Measurements from ENCODE around the gene AP1G2.

AP1G2 gene

DNA sequence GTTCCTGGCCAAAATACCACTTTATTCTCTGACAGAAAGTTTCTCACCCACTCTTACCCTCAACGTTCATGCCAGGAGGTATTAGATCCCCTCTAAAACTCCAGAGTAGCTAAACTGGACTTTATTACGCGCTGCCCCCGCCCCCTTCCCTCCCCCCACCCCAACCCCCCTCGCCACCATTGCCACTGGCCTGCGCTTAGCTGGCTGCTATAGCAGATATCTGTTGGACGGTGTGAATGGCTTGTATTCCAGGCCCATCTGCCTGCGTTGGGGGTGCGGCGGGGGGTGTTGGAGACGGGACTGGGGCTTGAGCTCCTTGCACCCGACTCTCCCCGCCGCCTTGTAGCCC is 12.1 kb downstream of the AP1G2 start:
- TF ChIP-seq, protein P1, sequence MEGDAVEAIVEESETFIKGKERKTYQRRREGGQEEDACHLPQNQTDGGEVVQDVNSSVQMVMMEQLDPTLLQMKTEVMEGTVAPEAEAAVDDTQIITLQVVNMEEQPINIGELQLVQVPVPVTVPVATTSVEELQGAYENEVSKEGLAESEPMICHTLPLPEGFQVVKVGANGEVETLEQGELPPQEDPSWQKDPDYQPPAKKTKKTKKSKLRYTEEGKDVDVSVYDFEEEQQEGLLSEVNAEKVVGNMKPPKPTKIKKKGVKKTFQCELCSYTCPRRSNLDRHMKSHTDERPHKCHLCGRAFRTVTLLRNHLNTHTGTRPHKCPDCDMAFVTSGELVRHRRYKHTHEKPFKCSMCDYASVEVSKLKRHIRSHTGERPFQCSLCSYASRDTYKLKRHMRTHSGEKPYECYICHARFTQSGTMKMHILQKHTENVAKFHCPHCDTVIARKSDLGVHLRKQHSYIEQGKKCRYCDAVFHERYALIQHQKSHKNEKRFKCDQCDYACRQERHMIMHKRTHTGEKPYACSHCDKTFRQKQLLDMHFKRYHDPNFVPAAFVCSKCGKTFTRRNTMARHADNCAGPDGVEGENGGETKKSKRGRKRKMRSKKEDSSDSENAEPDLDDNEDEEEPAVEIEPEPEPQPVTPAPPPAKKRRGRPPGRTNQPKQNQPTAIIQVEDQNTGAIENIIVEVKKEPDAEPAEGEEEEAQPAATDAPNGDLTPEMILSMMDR (IDR thresholded peaks at IDR 0.05; ENCODE audit: insufficient read depth, low read depth, low read length, missing control alignments): no peak

DNA sequence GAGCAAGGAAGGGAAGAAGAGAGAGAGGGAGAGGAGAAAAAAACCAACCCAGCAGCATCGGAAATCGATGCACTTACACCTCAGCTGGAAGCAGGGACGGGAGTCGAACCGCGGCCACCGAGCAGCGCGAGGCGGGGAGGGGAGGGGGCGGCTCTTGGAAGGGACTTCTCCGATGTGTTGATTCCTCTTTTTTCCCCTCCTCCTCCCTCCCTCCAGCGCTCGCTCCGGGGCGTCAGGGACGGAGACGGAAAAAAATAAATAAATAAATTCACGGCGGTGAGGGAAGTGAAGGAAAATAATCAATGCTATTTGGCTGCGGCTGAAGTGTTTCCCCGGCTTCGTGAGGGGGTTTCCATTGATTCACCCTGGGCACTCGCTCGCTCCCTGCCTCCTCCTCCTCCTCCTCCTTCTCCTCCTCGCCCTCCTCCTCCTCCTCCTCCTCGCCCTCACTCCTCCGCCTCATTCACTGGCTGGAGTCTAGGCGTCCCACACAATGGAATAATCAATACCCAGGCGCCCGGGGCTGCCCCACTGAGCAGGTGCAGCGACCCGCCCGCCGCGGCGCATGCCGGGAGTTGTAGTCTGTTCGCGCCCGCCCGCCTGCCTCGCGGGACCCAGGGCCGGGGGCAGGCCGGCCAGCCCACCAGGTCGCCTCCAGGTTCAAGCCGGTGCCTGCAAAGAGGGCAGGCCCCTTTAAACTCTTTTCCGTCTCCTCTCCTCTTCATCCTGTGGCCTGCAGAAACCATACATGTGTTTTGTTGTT is 16.1 kb downstream of the AP1G2 start, which contains the start of gene ZFHX2:
Gene ZFHX2, minus strand, starts transcription at position 500 of the 763 bp plus-strand sequence. CDS start 16,440 bp downstream, outside the sequence.
- peak; percentile 79 for DNase-seq (ENCODE audit: low read depth)
- peak within 1 kb of the TSS; percentile 83 for H3K4me3 ChIP-seq (ENCODE audit: low read depth, low read length)
- TF ChIP-seq, protein P1 (IDR thresholded peaks at IDR 0.05; ENCODE audit: insufficient read depth, low read depth, low read length, missing control alignments): no peak

More for the DNA sequence above, 12.1 kb downstream of the AP1G2 start:
- H3K4me3 ChIP-seq (ENCODE audit: low read depth, low read length): peak overlapping the region; percentile 86
- no peak for DNase-seq (ENCODE audit: low read depth)

DNA sequence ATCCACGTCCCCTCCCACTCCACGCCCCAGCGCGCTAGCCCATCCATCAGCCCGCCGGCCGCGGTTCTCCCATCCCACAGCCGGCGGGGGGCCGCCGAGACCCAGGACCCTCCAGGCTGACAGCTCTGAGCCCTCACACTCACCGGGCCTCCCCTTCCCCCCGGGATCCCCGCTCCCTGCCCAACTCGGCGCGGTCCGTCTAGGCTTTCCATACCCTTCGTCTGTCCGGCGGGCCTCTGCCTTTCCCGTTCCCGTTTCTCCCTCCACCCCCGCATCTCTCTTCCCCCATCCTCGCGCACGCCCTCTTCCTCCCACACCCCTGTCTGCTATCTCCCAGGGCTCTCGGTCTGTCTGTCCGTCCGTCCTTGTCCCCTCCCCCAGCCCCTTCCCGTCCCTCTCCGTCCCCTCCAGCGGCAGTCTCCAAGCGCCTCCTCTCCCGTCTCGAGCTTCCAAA is 16.8 kb downstream of the AP1G2 start:
- TF ChIP-seq, protein P1 (IDR thresholded peaks at IDR 0.05; ENCODE audit: insufficient read depth, low read depth, low read length, missing control alignments): no peak
- no peak for DNase-seq (ENCODE audit: low read depth)
- peak overlapping the region; percentile 83 for H3K4me3 ChIP-seq (ENCODE audit: low read depth, low read length)

DNA sequence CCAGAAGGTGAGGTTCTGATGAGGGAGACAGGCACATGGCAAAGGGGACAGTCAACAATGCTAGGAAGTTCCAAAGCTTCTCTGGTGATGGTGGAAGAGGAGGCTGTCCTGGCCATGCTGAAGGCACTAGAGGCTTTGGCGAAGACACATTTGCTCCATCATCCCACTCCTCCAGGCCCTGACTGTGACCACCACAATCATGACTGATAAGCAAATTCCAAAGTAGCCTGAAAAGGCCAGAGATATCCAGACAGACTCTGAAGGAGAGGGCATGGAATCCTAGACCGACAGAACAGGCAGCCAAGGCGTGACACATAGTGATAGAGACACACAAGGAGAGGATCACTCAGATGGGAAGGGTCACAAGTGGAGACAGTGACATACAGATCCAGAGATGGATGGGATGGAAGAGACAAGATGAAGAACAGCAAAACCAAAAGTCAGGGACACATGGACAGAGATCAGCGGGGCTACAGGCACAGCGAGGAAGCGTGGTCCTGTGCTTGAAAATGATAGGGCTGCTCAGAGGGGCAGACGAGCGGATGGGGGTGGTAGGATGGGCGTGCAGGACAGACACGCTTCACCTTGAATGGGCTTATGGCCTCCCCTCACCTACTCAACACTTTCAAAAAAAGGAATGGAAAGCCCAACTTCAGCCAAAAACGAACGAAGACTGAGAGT is 17.3 kb downstream of the AP1G2 start:
- DNase-seq (ENCODE audit: low read depth): no peak
- peak overlapping the region; percentile 83 for H3K4me3 ChIP-seq (ENCODE audit: low read depth, low read length)

DNA sequence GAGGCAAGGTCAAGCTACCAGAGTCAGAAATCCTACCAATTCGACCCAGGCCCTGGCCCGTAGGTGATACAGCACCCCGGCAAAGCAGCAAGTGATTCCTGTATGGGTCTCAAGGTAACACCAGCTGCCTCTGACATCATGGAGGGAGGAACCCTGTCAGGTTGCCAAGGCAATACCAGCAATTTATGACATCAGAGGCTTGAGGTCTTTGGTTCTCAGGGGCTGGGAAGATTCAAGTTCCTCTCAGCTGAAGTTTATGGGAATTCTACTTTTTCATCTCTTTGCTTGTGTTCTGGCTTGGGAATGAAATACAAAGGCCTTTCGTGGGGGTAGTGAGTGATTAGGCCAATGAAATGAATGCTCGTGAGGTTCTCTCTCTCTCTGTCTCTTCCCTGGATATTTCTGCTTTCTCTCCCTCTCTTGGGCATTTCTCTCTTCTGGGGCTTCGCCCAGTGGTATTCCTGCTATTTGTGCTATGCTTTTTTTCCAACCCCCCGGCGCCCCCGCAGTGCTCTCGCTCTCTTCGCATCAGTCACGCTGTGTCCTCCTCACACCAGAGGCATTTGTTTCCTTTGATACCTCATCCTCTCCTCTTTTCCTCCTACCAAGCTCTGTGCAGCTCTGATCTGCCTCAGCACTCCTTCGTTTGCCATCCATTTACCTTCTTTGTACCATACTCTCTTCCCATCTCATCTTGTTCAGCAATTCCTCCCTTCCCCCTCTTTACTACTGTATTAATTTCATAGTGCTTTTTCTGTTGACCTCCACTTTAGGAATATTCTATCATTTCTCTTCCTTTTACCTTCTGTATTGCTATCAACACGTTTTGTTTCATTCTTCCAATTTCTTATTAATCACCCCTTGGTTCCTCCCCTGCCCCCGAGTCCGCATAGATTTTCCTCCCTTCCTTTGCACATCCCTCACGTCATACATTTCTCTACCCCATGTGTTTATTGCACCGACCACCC is 19.0 kb downstream of the AP1G2 start:
- DNase-seq (ENCODE audit: low read depth): no peak
- TF ChIP-seq, protein P1 (IDR thresholded peaks at IDR 0.05; ENCODE audit: insufficient read depth, low read depth, low read length, missing control alignments): no peak
- H3K4me3 ChIP-seq (ENCODE audit: low read depth, low read length): no peak overlapping the region

More for the DNA sequence above, 17.3 kb downstream of the AP1G2 start:
- TF ChIP-seq, protein P1 (IDR thresholded peaks at IDR 0.05; ENCODE audit: insufficient read depth, low read depth, low read length, missing control alignments): no peak

DNA sequence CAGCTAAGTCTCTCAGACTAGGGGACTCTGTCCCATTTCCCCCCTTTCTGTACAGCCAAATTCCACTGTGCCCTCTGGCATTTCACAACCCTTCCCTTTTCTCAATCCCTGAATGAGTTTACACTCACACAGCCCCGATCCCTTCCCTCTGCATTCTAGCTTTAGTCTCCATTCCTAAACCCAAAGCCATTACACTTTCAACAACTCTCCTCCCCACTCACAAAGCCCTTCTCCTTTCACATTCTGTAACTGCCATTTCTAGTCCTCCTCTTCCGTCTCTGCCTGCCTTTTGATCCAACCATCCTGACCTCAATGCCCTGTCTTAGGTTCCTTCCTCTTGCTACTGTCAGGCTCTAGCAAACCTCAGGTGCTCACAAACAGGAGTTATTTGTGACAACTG is 19.7 kb downstream of the AP1G2 start:
- H3K4me3 ChIP-seq (ENCODE audit: low read depth, low read length): no peak overlapping the region
- TF ChIP-seq, protein P1 (IDR thresholded peaks at IDR 0.05; ENCODE audit: insufficient read depth, low read depth, low read length, missing control alignments): no peak
- DNase-seq (ENCODE audit: low read depth): no peak

Measured in GM12865 (cell line).